H9 (cell line): ENCODE results near the gene PEX14. TPM values are rescaled to one million over a fixed set of nuclear protein-coding genes. Genes with fewer than 3 reads are reported as not detected.

Source experiments
- DNase-seq: peaks from one replicate; pipeline ENCODE4 v3.0.0-alpha.2; 2017
- H2AFZ ChIP-seq: one replicate; pipeline ENCODE4 v1.6.1; 2013; ENCODE audit warnings: mild to moderate bottlenecking, low read length, control low read depth, moderate library complexity
- H2AK5ac ChIP-seq: 2 replicates; pipeline ENCODE4 v1.6.1; 2013; ENCODE audit warnings: low read length, control low read depth, mixed read lengths; ENCODE audit not compliant: insufficient read length
- H2BK120ac ChIP-seq: one replicate; pipeline ENCODE4 v1.6.1; 2013; ENCODE audit warnings: low read depth, mild to moderate bottlenecking, low read length, control low read depth, inconsistent platforms; ENCODE audit not compliant: poor library complexity, severe bottlenecking
- H2BK12ac ChIP-seq: 2 replicates; pipeline ENCODE4 v1.6.1; 2013; ENCODE audit warnings: low read length, control low read depth, mixed read lengths, low read depth; ENCODE audit not compliant: insufficient read length
- H2BK15ac ChIP-seq: 2 replicates; pipeline ENCODE4 v1.6.1; 2013; ENCODE audit warnings: low read depth, low read length, control low read depth
- H2BK20ac ChIP-seq: one replicate; pipeline ENCODE4 v1.6.1; 2013; ENCODE audit warnings: low read depth, mild to moderate bottlenecking, low read length, control low read depth, inconsistent platforms; ENCODE audit not compliant: poor library complexity, severe bottlenecking
- H2BK5ac ChIP-seq: 2 replicates; pipeline ENCODE4 v1.6.1; 2013; ENCODE audit warnings: low read length, control low read depth, mixed read lengths; ENCODE audit not compliant: insufficient read length
- H3K14ac ChIP-seq: 2 replicates; pipeline ENCODE4 v1.6.1; 2013; ENCODE audit warnings: low read length, control low read depth; ENCODE audit not compliant: insufficient read depth
- H3K18ac ChIP-seq: 2 replicates; pipeline ENCODE4 v1.6.1; 2013; ENCODE audit warnings: low read depth, mild to moderate bottlenecking, mixed read lengths, low read length, control low read depth; ENCODE audit not compliant: insufficient read length
- H3K23ac ChIP-seq: 2 replicates; pipeline ENCODE4 v1.6.1; 2013; ENCODE audit warnings: low read length, control low read depth, mixed read lengths, low read depth; ENCODE audit not compliant: insufficient read length
- H3K23me2 ChIP-seq: 2 replicates; pipeline ENCODE4 v1.6.1; 2013; ENCODE audit warnings: low read depth, mild to moderate bottlenecking, mixed read lengths, low read length, control low read depth; ENCODE audit not compliant: insufficient read length, poor library complexity, severe bottlenecking
- H3K27ac ChIP-seq: 2 replicates; pipeline ENCODE4 v1.5.1; 2013; ENCODE audit warnings: low read length, control low read depth, mixed read lengths, low read depth; ENCODE audit not compliant: insufficient read length
- H3K27me3 ChIP-seq: 2 replicates; pipeline ENCODE4 v1.6.1; 2013; ENCODE audit warnings: low read length, control low read depth, inconsistent platforms; ENCODE audit not compliant: insufficient read depth
- H3K4ac ChIP-seq: 2 replicates; pipeline ENCODE4 v1.6.1; 2013; ENCODE audit warnings: low read depth, mild to moderate bottlenecking, control low read depth, inconsistent platforms, low read length, moderate library complexity
- H3K4me1 ChIP-seq: 2 replicates; pipeline ENCODE4 v1.6.1; 2013; ENCODE audit warnings: low read length, control low read depth, inconsistent platforms; ENCODE audit not compliant: insufficient read depth
- H3K4me2 ChIP-seq: 2 replicates; pipeline ENCODE4 v1.6.1; 2013; ENCODE audit warnings: low read length, control low read depth, mixed read lengths; ENCODE audit not compliant: insufficient read length, insufficient read depth
- H3K56ac ChIP-seq: 2 replicates; pipeline ENCODE4 v1.6.1; 2013; ENCODE audit warnings: low read depth, mild to moderate bottlenecking, mixed read lengths, low read length, control low read depth; ENCODE audit not compliant: insufficient read length
- H3K79me1 ChIP-seq: 2 replicates; pipeline ENCODE4 v1.6.1; 2013; ENCODE audit warnings: low read depth, mild to moderate bottlenecking, moderate library complexity, low read length, control low read depth, inconsistent platforms; ENCODE audit not compliant: insufficient read depth, poor library complexity, severe bottlenecking
- H3K79me2 ChIP-seq: 2 replicates; pipeline ENCODE4 v1.6.1; 2013; ENCODE audit warnings: low read length, control low read depth, inconsistent platforms; ENCODE audit not compliant: insufficient read depth
- H3K9ac ChIP-seq: 2 replicates; pipeline ENCODE4 v1.6.1; 2013; ENCODE audit warnings: low read length, control low read depth, mixed read lengths; ENCODE audit not compliant: insufficient read length; ENCODE audit errors: extremely low read depth
- H3K9me3 ChIP-seq: one replicate; pipeline ENCODE4 v1.6.1; 2013; ENCODE audit warnings: low read depth, low read length, inconsistent platforms; ENCODE audit not compliant: control insufficient read depth
- H3T11ph ChIP-seq: one replicate; pipeline ENCODE4 v1.6.1; 2013; ENCODE audit warnings: mild to moderate bottlenecking, low read length, control low read depth, inconsistent platforms
- H4K20me1 ChIP-seq: one replicate; pipeline ENCODE4 v1.6.1; 2013; ENCODE audit not compliant: control insufficient read depth, insufficient read length, insufficient read depth
- H4K5ac ChIP-seq: 2 replicates; pipeline ENCODE4 v1.6.1; 2013; ENCODE audit warnings: low read depth, mild to moderate bottlenecking, mixed read lengths, low read length, control low read depth; ENCODE audit not compliant: insufficient read length
- H4K8ac ChIP-seq: replicated peaks from 2 replicates; pipeline ENCODE4 v1.6.1; 2013; ENCODE audit warnings: low read length, control low read depth, mixed read lengths, low read depth; ENCODE audit not compliant: insufficient read length
- H4K91ac ChIP-seq: 2 replicates; pipeline ENCODE4 v1.6.1; 2013; ENCODE audit warnings: low read depth, mild to moderate bottlenecking, moderate library complexity, mixed read lengths, low read length, control low read depth; ENCODE audit not compliant: insufficient read length
- H3K27ac Mint-ChIP-seq, 3 experiments: 2 replicates in 2 of 3; 3 replicates in 1 of 3; pipeline ENCODE4 v1.8.0; 2020 to 2021; ENCODE audit warnings: mixed read lengths in 3 of 3, mild to moderate bottlenecking in 1 of 3, moderate library complexity in 1 of 3
- H3K27me3 Mint-ChIP-seq: 2 replicates; pipeline ENCODE4 v1.8.0; 2021; ENCODE audit warnings: low read depth, mild to moderate bottlenecking, moderate library complexity, mixed read lengths
- H3K36me3 Mint-ChIP-seq, 3 experiments: 2 replicates in 2 of 3; 3 replicates in 1 of 3; pipeline ENCODE4 v1.8.0; 2020 to 2021; ENCODE audit warnings: low read depth in 3 of 3, mixed read lengths in 3 of 3; ENCODE audit not compliant: insufficient read depth in 1 of 3
- H3K4me1 Mint-ChIP-seq, 2 experiments: 2 replicates each; pipeline ENCODE4 v1.8.0; 2020; ENCODE audit warnings: mixed read lengths in 2 of 2
- H3K4me3 Mint-ChIP-seq, 2 experiments: 2 replicates in 1 of 2; 3 replicates in 1 of 2; pipeline ENCODE4 v1.8.0; 2020 to 2021; ENCODE audit warnings: mild to moderate bottlenecking in 2 of 2, mixed read lengths in 2 of 2, moderate library complexity in 1 of 2
- H3K9me3 Mint-ChIP-seq, 2 experiments: 2 replicates in 1 of 2; 3 replicates in 1 of 2; pipeline ENCODE4 v1.8.0; 2020; ENCODE audit warnings: mild to moderate bottlenecking in 2 of 2, mixed read lengths in 2 of 2, moderate library complexity in 1 of 2
- CTCF ChIP-seq: fragments of 200-600 bp; sonication (generic); conservative IDR thresholded peaks from 3 replicates; pipeline ENCODE4 v1.8.0; 2021; ENCODE audit warnings: antibody characterized with exemption, mild to moderate bottlenecking
- WGBS: extraction: QIAGEN DNeasy Blood & Tissue Kit; methylation state at CpG from one replicate; pipeline ENCODE4 v1.1.7; 2013; ENCODE audit warnings: missing lambda C conversion rate, low lambda C conversion rate, mixed read lengths; ENCODE audit not compliant: insufficient read length; ENCODE audit errors: extremely low coverage; 5-methylcytosine and 5-hydroxymethylcytosine counted together
- total RNA-seq: library from RNA; stranded (reverse); gene quantifications from 2 replicates; pipeline ENCODE4 v1.2.1, GENCODE V29; 2021

The PEX14 gene
- total RNA-seq, 1 experiment from 2014 or later, result 23.9 TPM

GRCh38 chr1:10663678-10664035, 188.9 kb downstream of the PEX14 start:
- no peak overlapping the region for H3K27ac Mint-ChIP-seq
- no peak overlapping the region for H3K9ac ChIP-seq

More at GRCh38 chr1:10663678-10664035, 188.9 kb downstream of the PEX14 start:
- H3K9me3 ChIP-seq, result no peaks in the 10 kb centered on the region
- H3K36me3 Mint-ChIP-seq, result no peaks in the 10 kb centered on the region
- no peak overlapping the region for H3K18ac ChIP-seq
- no peak overlapping the region for H2BK20ac ChIP-seq
- no peak overlapping the region for H3K23ac ChIP-seq
- no peaks in the 10 kb centered on the region for H3K79me1 ChIP-seq
- no peak overlapping the region for H2BK12ac ChIP-seq
- H3K27me3 Mint-ChIP-seq, result no peaks in the 10 kb centered on the region
- no peak overlapping the region for H2BK120ac ChIP-seq
- H3K4me2 ChIP-seq, result no peak overlapping the region
- no peaks in the 10 kb centered on the region for H3K79me2 ChIP-seq
- peak; percentile 74 for DNase-seq
- H3T11ph ChIP-seq, result no peak overlapping the region
- H2AK5ac ChIP-seq, result no peak overlapping the region
- no peak overlapping the region for H2BK15ac ChIP-seq
- H3K4me1 Mint-ChIP-seq, result peaks cover 14 to 22% of the 10 kb centered on the region in 2 experiments
- no peak overlapping the region for H4K5ac ChIP-seq
- H3K23me2 ChIP-seq, result no peaks in the 10 kb centered on the region
- H3K9me3 Mint-ChIP-seq, result no peaks in the 10 kb centered on the region
- H3K56ac ChIP-seq, result no peak overlapping the region
- H4K8ac ChIP-seq, result no peak overlapping the region
- no peak overlapping the region for H3K27ac ChIP-seq
- no peak overlapping the region for H3K4ac ChIP-seq
- H4K20me1 ChIP-seq, result no peaks in the 10 kb centered on the region
- no peak overlapping the region for H2BK5ac ChIP-seq
- H2AFZ ChIP-seq, result no peak overlapping the region
- TF ChIP-seq CTCF, result no peak
- no peak overlapping the region for H3K14ac ChIP-seq
- no peaks in the 10 kb centered on the region; the same call in 1 of the 2 replicates for H3K4me1 ChIP-seq
- WGBS, result no CpG with 5 or more reads among the region's 15 CpGs
- H4K91ac ChIP-seq, result no peak overlapping the region
- no peak overlapping the region for H3K4me3 Mint-ChIP-seq
- no peaks in the 10 kb centered on the region for H3K27me3 ChIP-seq
